Astrocyte of the cerebellum (primary cell): ENCODE measurements around the gene HPF1.

Experiments
- DNase-seq: peaks from one replicate; pipeline ENCODE4 v3.0.0-alpha.2; 2011; ENCODE audit warnings: low read depth
- H3K4me3 ChIP-seq: 2 replicates; pipeline ENCODE4 v1.5.1; 2011; ENCODE audit warnings: mild to moderate bottlenecking, low read depth, low read length, moderate library complexity
- in situ Hi-C: cut with HindIII; loops from 2 replicates; pipeline ENCODE4 v1.10.0; 2017; ENCODE audit warnings: low sequenced_read_pairs
- TF ChIP-seq, protein P1 (sequence below): IDR thresholded peaks from 2 replicates; pipeline ENCODE4 v1.5.1; 2012; ENCODE audit warnings: low read length, low read depth, moderate library complexity, mild to moderate bottlenecking; ENCODE audit errors: missing control alignments

HPF1 gene

DNA sequence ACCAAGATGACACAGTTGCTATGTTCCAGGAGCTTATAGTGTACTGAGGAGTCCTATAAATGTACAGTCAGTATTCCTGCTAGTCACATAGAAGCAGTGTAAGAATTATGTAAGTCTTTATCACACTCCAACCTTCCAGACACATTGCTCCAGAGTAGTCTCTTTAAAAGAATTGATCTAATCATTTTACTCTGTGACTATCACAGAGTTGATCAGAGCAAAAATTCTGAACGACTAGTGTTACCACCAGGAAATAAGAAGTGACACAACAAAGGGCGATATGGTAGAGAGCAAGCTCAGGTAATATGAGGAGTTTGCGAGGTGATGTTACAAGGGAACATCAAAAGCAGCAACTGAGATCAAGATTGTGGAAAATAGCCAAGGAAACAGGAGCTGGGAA is 9.0 kb upstream of the HPF1 start:
- no peak overlapping the region for H3K4me3 ChIP-seq
- in situ Hi-C loops = no loop called here
- DNase-seq = no peak
- TF ChIP-seq, protein P1, sequence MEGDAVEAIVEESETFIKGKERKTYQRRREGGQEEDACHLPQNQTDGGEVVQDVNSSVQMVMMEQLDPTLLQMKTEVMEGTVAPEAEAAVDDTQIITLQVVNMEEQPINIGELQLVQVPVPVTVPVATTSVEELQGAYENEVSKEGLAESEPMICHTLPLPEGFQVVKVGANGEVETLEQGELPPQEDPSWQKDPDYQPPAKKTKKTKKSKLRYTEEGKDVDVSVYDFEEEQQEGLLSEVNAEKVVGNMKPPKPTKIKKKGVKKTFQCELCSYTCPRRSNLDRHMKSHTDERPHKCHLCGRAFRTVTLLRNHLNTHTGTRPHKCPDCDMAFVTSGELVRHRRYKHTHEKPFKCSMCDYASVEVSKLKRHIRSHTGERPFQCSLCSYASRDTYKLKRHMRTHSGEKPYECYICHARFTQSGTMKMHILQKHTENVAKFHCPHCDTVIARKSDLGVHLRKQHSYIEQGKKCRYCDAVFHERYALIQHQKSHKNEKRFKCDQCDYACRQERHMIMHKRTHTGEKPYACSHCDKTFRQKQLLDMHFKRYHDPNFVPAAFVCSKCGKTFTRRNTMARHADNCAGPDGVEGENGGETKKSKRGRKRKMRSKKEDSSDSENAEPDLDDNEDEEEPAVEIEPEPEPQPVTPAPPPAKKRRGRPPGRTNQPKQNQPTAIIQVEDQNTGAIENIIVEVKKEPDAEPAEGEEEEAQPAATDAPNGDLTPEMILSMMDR = no peak

GRCh38 chr4:169765835-169766234 is 8.1 kb upstream of the HPF1 start:
- in situ Hi-C loops = no loop called here
- no peak overlapping the region for H3K4me3 ChIP-seq
- TF ChIP-seq, protein P1 = no peak
- DNase-seq = no peak

DNA sequence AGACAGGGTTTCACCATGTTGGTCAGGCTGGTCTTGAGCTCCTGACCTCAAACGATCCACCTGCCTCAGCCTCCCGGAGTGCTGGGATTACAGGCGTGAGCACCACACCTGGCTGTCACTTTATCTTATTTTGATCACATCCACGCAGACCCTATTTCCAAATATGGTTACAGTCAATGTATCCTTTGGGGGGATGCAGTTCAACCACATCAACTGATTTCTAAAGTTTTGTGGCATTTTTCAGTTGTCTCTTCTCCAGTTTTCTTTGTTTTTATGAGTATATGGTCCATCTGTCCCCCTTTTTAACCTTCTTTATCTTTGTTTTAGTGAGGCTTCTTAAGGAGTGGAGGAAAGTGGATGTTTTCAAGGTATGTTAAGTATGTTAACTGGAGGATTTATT is 4.1 kb upstream of the HPF1 start:
- in situ Hi-C loops = no loop called here
- H3K4me3 ChIP-seq = no peak overlapping the region
- TF ChIP-seq, protein P1 = no peak
- DNase-seq = no peak

GRCh38 chr4:169758401-169758962 is 738 bp upstream of the HPF1 start:
- no peak overlapping the region for H3K4me3 ChIP-seq
- no peak for DNase-seq
- TF ChIP-seq, protein P1 = no peak
- in situ Hi-C loops = no loop called here

DNA sequence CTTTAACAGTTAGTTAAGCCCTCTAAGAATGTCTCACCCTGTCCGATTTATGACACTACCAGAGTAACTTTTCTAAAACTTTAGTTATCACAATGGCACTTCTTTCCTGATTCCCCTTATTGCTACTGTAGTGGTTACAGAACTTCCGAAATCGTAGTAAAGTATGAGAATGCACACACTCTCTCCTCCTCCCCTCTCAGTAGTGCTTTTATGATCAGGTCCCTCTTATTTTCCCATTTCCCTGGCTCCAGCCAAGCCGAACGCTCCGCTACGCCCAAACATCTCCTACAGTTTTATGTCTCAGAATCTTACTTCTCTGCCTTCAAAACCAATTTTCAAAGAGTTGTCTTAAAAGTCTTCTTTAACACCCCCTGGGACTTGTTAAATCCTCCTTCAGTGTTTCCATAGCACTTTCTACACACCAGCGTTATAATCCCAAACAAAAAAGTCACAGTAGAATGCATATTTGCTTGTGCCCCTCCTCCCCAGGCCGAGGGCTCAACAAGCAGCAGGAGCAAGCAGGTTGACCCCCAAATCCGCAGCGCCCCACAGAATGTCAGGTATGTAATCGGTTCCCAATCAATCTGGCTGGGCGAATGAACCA is 671 bp downstream of the HPF1 start:
- in situ Hi-C loops = no loop called here
- no peak for DNase-seq
- TF ChIP-seq, protein P1 = no peak
- peak overlapping the region; percentile 75 for H3K4me3 ChIP-seq

DNA sequence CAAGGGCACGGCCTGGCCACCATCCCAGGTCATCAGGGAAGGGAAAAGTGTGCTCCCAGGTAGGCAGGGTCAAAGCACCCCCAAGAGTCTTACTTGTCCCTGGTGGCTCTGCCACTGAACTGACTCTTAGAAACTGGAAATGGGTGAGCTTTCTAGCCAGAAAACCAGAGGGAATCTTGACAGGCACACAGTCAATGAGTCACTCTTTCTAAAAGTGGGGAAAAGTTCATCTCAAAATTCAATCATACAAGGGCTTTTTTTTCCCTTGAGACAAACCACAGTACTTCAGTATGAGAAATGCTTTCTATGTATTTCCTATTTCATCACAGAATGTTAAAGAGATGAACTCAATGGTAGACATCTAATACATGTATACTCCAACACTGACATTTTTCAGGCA is 12.5 kb downstream of the HPF1 start:
- H3K4me3 ChIP-seq = no peak overlapping the region
- DNase-seq = peak; percentile 4
- TF ChIP-seq, protein P1 = no peak
- in situ Hi-C loops = no loop called here
